HG02943 (cell line): ENCODE measurements around the gene SPATA6.
"Not testable (repeated sequence)": the region's sequence is repeated elsewhere in the genome, so short reads cannot be mapped to it uniquely, and the experiment has no call there.

Experiments used
- ATAC-seq: cut with Tn5 transposase; IDR thresholded peaks from one replicate; pipeline ENCODE4 v1.9.1; 2021; ENCODE audit warnings: mild to moderate bottlenecking, low read depth, moderate library complexity; ENCODE audit not compliant: unreplicated experiment

SPATA6 gene

GRCh38 chr1:48371598-48371997 is 100.4 kb downstream of the SPATA6 start:
- no peak for ATAC-seq

- ATAC-seq: no peak
Observed at GRCh38 chr1:48362901-48363300, 109.1 kb downstream of the SPATA6 start.

- ATAC-seq: no peak
Observed at GRCh38 chr1:48356901-48357300, 115.1 kb downstream of the SPATA6 start.

GRCh38 chr1:48344373-48344772 is 127.6 kb downstream of the SPATA6 start:
- no peak for ATAC-seq

GRCh38 chr1:48341221-48341620 is 130.8 kb downstream of the SPATA6 start:
- ATAC-seq: no peak

GRCh38 chr1:48338257-48338656 is 133.7 kb downstream of the SPATA6 start:
- ATAC-seq: no peak

- no peak for ATAC-seq
Observed at GRCh38 chr1:48333316-48333715, 138.7 kb downstream of the SPATA6 start.

GRCh38 chr1:48332115-48332514 is 139.9 kb downstream of the SPATA6 start:
- ATAC-seq: no peak

GRCh38 chr1:48329905-48330304 is 142.1 kb downstream of the SPATA6 start:
- ATAC-seq: no peak

GRCh38 chr1:48329486-48329885 is 142.5 kb downstream of the SPATA6 start:
- no peak for ATAC-seq

GRCh38 chr1:48311829-48312228 is 160.2 kb downstream of the SPATA6 start:
- not testable (repeated sequence) for ATAC-seq

GRCh38 chr1:48309564-48310082 is 162.4 kb downstream of the SPATA6 start:
- no peak for ATAC-seq

GRCh38 chr1:48302652-48303051 is 169.4 kb downstream of the SPATA6 start:
- no peak for ATAC-seq

- ATAC-seq: no peak
Observed at GRCh38 chr1:48294656-48295055, 177.3 kb downstream of the SPATA6 start.

- ATAC-seq: not testable (repeated sequence)
Observed at GRCh38 chr1:48294094-48294493, 177.9 kb downstream of the SPATA6 start.

GRCh38 chr1:48292706-48293105 is 179.3 kb downstream of the SPATA6 start:
- no peak for ATAC-seq

GRCh38 chr1:48291421-48291820 is 180.6 kb downstream of the SPATA6 start:
- ATAC-seq: no peak

GRCh38 chr1:48285525-48285924 is 186.5 kb downstream of the SPATA6 start:
- ATAC-seq: no peak

GRCh38 chr1:48284696-48285420 is 187.1 kb downstream of the SPATA6 start:
- not testable (repeated sequence) for ATAC-seq

GRCh38 chr1:48282329-48282728 is 189.7 kb downstream of the SPATA6 start:
- ATAC-seq: not testable (repeated sequence)

GRCh38 chr1:48277437-48277836 is 194.6 kb downstream of the SPATA6 start:
- not testable (repeated sequence) for ATAC-seq

- ATAC-seq: no peak
Observed at GRCh38 chr1:48266576-48266975, 205.4 kb downstream of the SPATA6 start.
